Pancreas (tissue), 10 donors: ENCODE results near the gene NCOA3. TPM values are rescaled to one million over a fixed set of nuclear protein-coding genes. Genes with fewer than 3 reads are reported as not detected.
A peak's percentile ranks its signal among the peaks of the same experiment; 100 is the strongest.

Experiments
- ATAC-seq, 4 donors: fragments of 200-7000 bp; cut with Tn5 transposase; one replicate each; pipeline versions ENCODE4 v1.8.0 to v1.9.1; 2020; ENCODE audit warnings: mild to moderate bottlenecking in 4 of 4, moderate library complexity in 4 of 4
- DNase-seq, 6 donors: peaks; one replicate each; pipeline ENCODE4 v3.0.0-alpha.2; 2020
- FAIRE-seq: peaks from 2 replicates; lab custom pipeline; 2012; peaks lifted over from hg19 to GRCh38; lab: Jason Lieb, UNC
- H3K27ac ChIP-seq, 4 donors: fragments of 200-600 bp; sonication (generic); 1 replicate in 3 of 4; 2 replicates in 1 of 4; pipeline versions ENCODE4 v1.5.0 to v1.8.0; 2020
- H3K27me3 ChIP-seq, 4 donors: fragments of 200-600 bp; one replicate each; pipeline ENCODE4 v1.8.0; 2021
- H3K36me3 ChIP-seq, 3 donors: fragments of 200-600 bp; sonication (generic) in 1 of 3; one replicate each; pipeline versions ENCODE4 v1.5.0 to v1.8.0; 2020 to 2021
- H3K4me1 ChIP-seq, 3 donors: fragments of 200-600 bp; one replicate each; pipeline ENCODE4 v1.8.0; 2021
- H3K4me3 ChIP-seq, 4 donors: fragments of 200-600 bp; sonication (generic) in 2 of 4; one replicate each; pipeline versions ENCODE4 v1.5.0 to v1.8.0; 2020 to 2021
- H3K9me3 ChIP-seq, 4 donors: fragments of 200-600 bp; one replicate each; pipeline ENCODE4 v1.8.0; 2021
- WGBS, 2 donors: extraction: QIAGEN DNeasy Blood & Tissue Kit; methylation state at CpG; one replicate each; pipeline ENCODE4 v1.1.7; 2013; 5-methylcytosine and 5-hydroxymethylcytosine counted together
- intact Hi-C, 3 donors: fragments of 100-400 bp; cut with DNase I; formaldehyde crosslinking; loops; one replicate each; pipeline versions ENCODE4 v1.11.1 to v1.14.2; 2022
- polyA plus RNA-seq, 2 donors: library from polyadenylated mRNA; stranded (reverse); fragments of 200-250 nt; gene quantifications; one replicate each; pipeline ENCODE4 v1.2.3, GENCODE V29; 2013
- total RNA-seq, 6 donors: library from RNA; stranded (reverse); fragmentation: NEBNext Ultra II Directional in 4 of 6; extraction: Animal tissue kit (Norgen Biotek cat#: 25700) in 4 of 6; gene quantifications; one replicate each; pipeline versions ENCODE4 v1.2.1 to v1.2.4, GENCODE V29; 2021 to 2023
- TF ChIP-seq, protein P1 (sequence below), 4 donors: fragments of 200-600 bp; sonication (generic) in 3 of 4; IDR thresholded peaks; one replicate each; pipeline versions ENCODE4 v1.5.0 to v1.8.0; 2021; ENCODE audit warnings: antibody characterized with exemption in 4 of 4
- donor health status: healthy with polysubstance abuse.
- donor health status: DM: no; HTN: no; CAD: no; lungs with moderate emphysema.
- donor health status: DM: no; HTN: no; CAD: no.
- donor health status: control.
- donor health status: control.
- donor health status: Bipolar disorder and iron deficiency.
- donor health status: DM: yes; HTN: yes; CAD: no.
- donor health status: DM: no; HTN: no; CAD: no.
- donor health status: DM: no; HTN: no; CAD: no.
- donor health status: DM: yes; HTN: yes; CAD: no.

NCOA3 gene
- total and polyA plus RNA-seq, 8 donors = 3.6 to 17.4 (median 10.5) TPM

- no peak overlapping the region for H3K27ac ChIP-seq
- H3K9me3 ChIP-seq = no peaks in the 10 kb centered on the region
- intact Hi-C loops = no loop called here
- ATAC-seq (no peak), DNase-seq (no peak), FAIRE-seq (no peak)
- no peak overlapping the region for H3K4me3 ChIP-seq
- TF ChIP-seq, protein P1, sequence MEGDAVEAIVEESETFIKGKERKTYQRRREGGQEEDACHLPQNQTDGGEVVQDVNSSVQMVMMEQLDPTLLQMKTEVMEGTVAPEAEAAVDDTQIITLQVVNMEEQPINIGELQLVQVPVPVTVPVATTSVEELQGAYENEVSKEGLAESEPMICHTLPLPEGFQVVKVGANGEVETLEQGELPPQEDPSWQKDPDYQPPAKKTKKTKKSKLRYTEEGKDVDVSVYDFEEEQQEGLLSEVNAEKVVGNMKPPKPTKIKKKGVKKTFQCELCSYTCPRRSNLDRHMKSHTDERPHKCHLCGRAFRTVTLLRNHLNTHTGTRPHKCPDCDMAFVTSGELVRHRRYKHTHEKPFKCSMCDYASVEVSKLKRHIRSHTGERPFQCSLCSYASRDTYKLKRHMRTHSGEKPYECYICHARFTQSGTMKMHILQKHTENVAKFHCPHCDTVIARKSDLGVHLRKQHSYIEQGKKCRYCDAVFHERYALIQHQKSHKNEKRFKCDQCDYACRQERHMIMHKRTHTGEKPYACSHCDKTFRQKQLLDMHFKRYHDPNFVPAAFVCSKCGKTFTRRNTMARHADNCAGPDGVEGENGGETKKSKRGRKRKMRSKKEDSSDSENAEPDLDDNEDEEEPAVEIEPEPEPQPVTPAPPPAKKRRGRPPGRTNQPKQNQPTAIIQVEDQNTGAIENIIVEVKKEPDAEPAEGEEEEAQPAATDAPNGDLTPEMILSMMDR (IDR thresholded peaks at IDR 0.05) = no peak
- no peaks in the 10 kb centered on the region for H3K27me3 ChIP-seq
- WGBS, 2 donors = 98 to 100% methylated on average over 2 of the region's 2 CpGs
- H3K4me1 ChIP-seq = peaks cover 0 to 15% (median 10%) of the 10 kb centered on the region in 3 donors
- no peaks in the 10 kb centered on the region for H3K36me3 ChIP-seq
Measured at GRCh38 chr20:47583551-47583950, 81.9 kb downstream of the NCOA3 start.

- intact Hi-C loops = no loop called here
- H3K4me3 ChIP-seq = no peak overlapping the region
- no peak for ATAC-seq
- TF ChIP-seq, protein P1 (IDR thresholded peaks at IDR 0.05) = no peak
- H3K4me1 ChIP-seq = peaks cover 0 to 7% (median 0%) of the 10 kb centered on the region in 3 donors
- DNase-seq = no peak
- no peaks in the 10 kb centered on the region for H3K36me3 ChIP-seq
- no peaks in the 10 kb centered on the region for H3K27me3 ChIP-seq
- H3K27ac ChIP-seq = no peak overlapping the region
- no peaks in the 10 kb centered on the region for H3K9me3 ChIP-seq
- 91 to 92% methylated on average over 10 of the region's 10 CpGs for WGBS, 2 donors
- no peak for FAIRE-seq
Measured at GRCh38 chr20:47585087-47585747, 83.5 kb downstream of the NCOA3 start.

- H3K27ac ChIP-seq = no peak overlapping the region
- intact Hi-C loops = no loop called here
- no peak overlapping the region for H3K4me3 ChIP-seq
- no peaks in the 10 kb centered on the region for H3K36me3 ChIP-seq
- TF ChIP-seq, protein P1 (IDR thresholded peaks at IDR 0.05) = no peak
- WGBS, 2 donors = 56% methylated on average over 6 of the region's 6 CpGs
- peaks cover 0 to 7% (median 0%) of the 10 kb centered on the region in 3 donors for H3K4me1 ChIP-seq
- ATAC-seq = peak in 1 of 4 donors; percentile 32
- H3K9me3 ChIP-seq = no peaks in the 10 kb centered on the region
- FAIRE-seq = no peak
- DNase-seq = no peak
- H3K27me3 ChIP-seq = no peaks in the 10 kb centered on the region
Measured at GRCh38 chr20:47586649-47587294, 85.1 kb downstream of the NCOA3 start.

DNA sequence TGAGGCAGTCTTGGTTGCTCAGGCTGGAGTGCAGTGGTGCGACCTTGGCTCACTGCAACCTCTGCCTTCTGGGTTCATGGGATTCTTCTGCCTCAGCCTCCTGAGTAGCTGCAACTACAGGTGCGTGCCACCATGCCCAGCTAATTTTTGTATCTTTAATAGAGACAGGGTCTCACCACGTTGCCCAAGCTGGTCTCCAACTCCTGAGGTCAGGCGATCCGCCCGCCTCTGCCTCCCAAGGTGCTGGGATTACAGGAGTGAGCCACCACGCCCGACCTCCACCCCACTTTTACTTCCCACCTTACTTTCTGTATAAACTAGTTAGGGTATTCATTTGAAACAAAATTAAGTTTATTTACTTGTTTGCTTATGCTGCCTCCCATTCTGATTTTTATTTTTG, 86.5 kb downstream of the NCOA3 start:
- FAIRE-seq (no peak), ATAC-seq (no peak), DNase-seq (peak in 1 of 6 donors; percentile 35)
- intact Hi-C loops = no loop called here
- Histone ChIP-seq H3K36me3 (no peaks in the 10 kb centered on the region), H3K27me3 (no peaks in the 10 kb centered on the region), H3K4me3 (no peak overlapping the region), H3K4me1 (peaks cover 0 to 7% (median 0%) of the 10 kb centered on the region in 3 donors), H3K27ac (no peak overlapping the region), H3K9me3 (no peaks in the 10 kb centered on the region)
- 95 to 97% methylated on average over 8 of the region's 8 CpGs for WGBS, 2 donors
- TF ChIP-seq, protein P1 (IDR thresholded peaks at IDR 0.05) = no peak

DNA sequence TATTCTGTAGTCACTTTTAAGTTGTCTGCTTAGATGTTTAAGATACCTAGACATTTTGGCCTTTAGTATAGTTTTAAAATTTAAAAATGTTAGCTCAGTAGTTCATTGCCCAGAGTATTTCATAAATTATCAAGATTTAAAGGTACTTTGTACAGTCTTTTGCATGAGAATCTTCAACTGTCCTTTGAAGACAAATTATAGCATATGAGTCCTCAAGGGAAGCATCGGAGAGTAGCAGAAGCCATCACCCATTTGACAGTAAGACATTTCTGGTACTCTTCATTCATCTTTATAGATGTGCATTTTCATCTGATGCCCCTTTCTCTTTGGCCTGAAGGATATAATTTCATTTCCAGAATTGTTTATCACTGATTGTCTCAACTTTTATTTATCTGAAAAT, 89.5 kb downstream of the NCOA3 start:
- Histone ChIP-seq H3K9me3 (no peaks in the 10 kb centered on the region), H3K27ac (no peak overlapping the region), H3K4me3 (no peak overlapping the region), H3K4me1 (peaks cover 0 to 13% (median 4%) of the 10 kb centered on the region in 3 donors), H3K27me3 (no peaks in the 10 kb centered on the region), H3K36me3 (no peaks in the 10 kb centered on the region)
- TF ChIP-seq, protein P1 (IDR thresholded peaks at IDR 0.05) = no peak
- no peak for FAIRE-seq
- intact Hi-C loops = no loop called here
- ATAC-seq = no peak
- DNase-seq = no peak
- 87 to 96% methylated on average over 1 of the region's 1 CpG for WGBS, 2 donors
